Liver (tissue), 9 donors: ENCODE measurements around the gene KRTCAP3. TPM values are rescaled to one million over a fixed set of nuclear protein-coding genes. Genes with fewer than 3 reads are reported as not detected.

Experiments used
- DNase-seq: peaks from one replicate; pipeline ENCODE4 v3.0.0-alpha.2; 2017; ENCODE audit warnings: low spot score
- H3K27ac ChIP-seq, 2 donors: one replicate each; pipeline ENCODE4 v1.7.0; 2013; ENCODE audit warnings: inconsistent platforms in 2 of 2, low read length in 2 of 2, control low read depth in 1 of 2, low read depth in 1 of 2, mild to moderate bottlenecking in 1 of 2
- H3K27me3 ChIP-seq, 4 donors: one replicate each; pipeline versions ENCODE4 v1.6.1 to v1.7.0; 2013; ENCODE audit warnings: low read length in 3 of 4, inconsistent platforms in 1 of 4, mild to moderate bottlenecking in 1 of 4, moderate library complexity in 1 of 4; ENCODE audit not compliant: control insufficient read depth in 4 of 4, insufficient read depth in 4 of 4
- H3K36me3 ChIP-seq, 4 donors: one replicate each; pipeline versions ENCODE4 v1.6.1 to v1.7.0; 2013; ENCODE audit warnings: low read length in 3 of 4, mild to moderate bottlenecking in 3 of 4, low read depth in 1 of 4, moderate library complexity in 1 of 4; ENCODE audit not compliant: control insufficient read depth in 4 of 4, insufficient read depth in 3 of 4
- H3K4me1 ChIP-seq, 4 donors: one replicate each; pipeline versions ENCODE4 v1.6.1 to v1.7.0; 2013; ENCODE audit warnings: low read length in 3 of 4, mild to moderate bottlenecking in 3 of 4, moderate library complexity in 1 of 4; ENCODE audit not compliant: control insufficient read depth in 4 of 4, insufficient read depth in 4 of 4
- H3K4me3 ChIP-seq, 3 donors: one replicate each; pipeline versions ENCODE4 v1.6.1 to v1.7.0; 2013; ENCODE audit warnings: low read length in 3 of 3, control low read depth in 1 of 3, low read depth in 1 of 3, mild to moderate bottlenecking in 1 of 3
- H3K9ac ChIP-seq, 2 donors: one replicate each; pipeline ENCODE4 v1.7.0; 2013; ENCODE audit warnings: low read length in 2 of 2, mild to moderate bottlenecking in 2 of 2, moderate library complexity in 2 of 2, control low read depth in 1 of 2, low read depth in 1 of 2
- H3K9me3 ChIP-seq, 4 donors: one replicate each; pipeline versions ENCODE4 v1.6.1 to v1.7.0; 2013; ENCODE audit warnings: low read length in 3 of 4; ENCODE audit not compliant: control insufficient read depth in 4 of 4
- CTCF ChIP-seq: fragments of 150-350 bp; IDR thresholded peaks from 2 replicates; pipeline ENCODE4 v1.5.1; 2017; ENCODE audit warnings: improper control_type of control experiment, low read depth, low read length; ENCODE audit not compliant: missing input control
- FOXA1 ChIP-seq: IDR thresholded peaks from 2 replicates; pipeline ENCODE4 v1.6.1; 2016; ENCODE audit warnings: antibody characterized with exemption
- FOXA2 ChIP-seq: IDR thresholded peaks from 2 replicates; pipeline ENCODE4 v1.6.1; 2016; ENCODE audit warnings: antibody characterized with exemption
- GABPA ChIP-seq, 2 donors: IDR thresholded peaks in 1 of 2; conservative IDR thresholded peaks in 1 of 2; 2 replicates each; pipeline ENCODE4 v1.6.1; 2016; ENCODE audit warnings: antibody characterized with exemption in 2 of 2, mild to moderate bottlenecking in 1 of 2, moderate library complexity in 1 of 2
- HNF4A ChIP-seq, 2 donors: conservative IDR thresholded peaks; 2 replicates each; pipeline ENCODE4 v1.6.1; 2016; ENCODE audit warnings: antibody characterized with exemption in 2 of 2, mild to moderate bottlenecking in 2 of 2
- HNF4G ChIP-seq: IDR thresholded peaks from 2 replicates; pipeline ENCODE4 v1.6.1; 2016; ENCODE audit warnings: antibody characterized with exemption
- JUND ChIP-seq, 2 donors: IDR thresholded peaks; 2 replicates each; pipeline ENCODE4 v1.6.1; 2016; ENCODE audit warnings: antibody characterized with exemption in 2 of 2
- RAD21 ChIP-seq, 2 donors: IDR thresholded peaks; 2 replicates each; pipeline ENCODE4 v1.6.1; 2016; ENCODE audit warnings: antibody characterized with exemption in 2 of 2, mild to moderate bottlenecking in 2 of 2
- RXRA ChIP-seq, 2 donors: IDR thresholded peaks; 2 replicates each; pipeline ENCODE4 v1.6.1; 2017 to 2018; ENCODE audit warnings: antibody characterized with exemption in 2 of 2, mild to moderate bottlenecking in 1 of 2
- SP1 ChIP-seq: IDR thresholded peaks from 2 replicates; pipeline ENCODE4 v1.6.1; 2018; ENCODE audit warnings: antibody characterized with exemption, mild to moderate bottlenecking
- YY1 ChIP-seq: IDR thresholded peaks from 2 replicates; pipeline ENCODE4 v1.6.1; 2016; ENCODE audit warnings: antibody characterized with exemption, mild to moderate bottlenecking
- WGBS: extraction: QIAGEN DNeasy Blood & Tissue Kit; methylation state at CpG from one replicate; pipeline ENCODE4 v1.1.7; 2013; 5-methylcytosine and 5-hydroxymethylcytosine counted together
- polyA plus RNA-seq, 2 donors: library from polyadenylated mRNA; stranded (reverse) in 1 of 2; unstranded in 1 of 2; fragments of 200-250 nt in 1 of 2; fragments of >200 nt in 1 of 2; fragmentation: Nextera tagmentation in 1 of 2; extraction: Ambion mirVana in 1 of 2; gene quantifications; one replicate each; pipeline versions ENCODE4 v1.2.1 to v1.2.3, GENCODE V29; 2013 to 2015
- total RNA-seq, 2 donors: library from RNA; depleted of rRNA; stranded (reverse); fragments of >200 nt; gene quantifications; one replicate each; pipeline ENCODE4 v1.2.3, GENCODE V29; 2014
- TF ChIP-seq, protein P1 (sequence below): IDR thresholded peaks from 2 replicates; pipeline ENCODE4 v1.6.1; 2016; ENCODE audit warnings: antibody characterized with exemption, mild to moderate bottlenecking
- TF ChIP-seq, protein P2 (sequence below): IDR thresholded peaks from 2 replicates; pipeline ENCODE4 v1.6.1; 2016; ENCODE audit warnings: antibody characterized with exemption
- donor health status: healthy.
- donor health status: healthy.
- donor health status: healthy.
- donor health status: healthy.
- donor health status: healthy.

Gene KRTCAP3
- total and polyA plus RNA-seq, 4 donors = 1.8 to 12.7 (median 4.7) TPM

GRCh38 chr2:27451095-27451494 is 8.9 kb downstream of the KRTCAP3 start:
- Histone ChIP-seq H3K4me3 (no peak overlapping the region), H3K36me3 (peaks cover 0 to 46% (median 9%) of the 10 kb centered on the region in 4 donors), H3K4me1 (no peaks in the 10 kb centered on the region), H3K9ac (no peak overlapping the region), H3K27ac (no peak overlapping the region), H3K27me3 (no peaks in the 10 kb centered on the region), H3K9me3 (no peaks in the 10 kb centered on the region)
- no peak for DNase-seq
- TF ChIP-seq, protein P1, sequence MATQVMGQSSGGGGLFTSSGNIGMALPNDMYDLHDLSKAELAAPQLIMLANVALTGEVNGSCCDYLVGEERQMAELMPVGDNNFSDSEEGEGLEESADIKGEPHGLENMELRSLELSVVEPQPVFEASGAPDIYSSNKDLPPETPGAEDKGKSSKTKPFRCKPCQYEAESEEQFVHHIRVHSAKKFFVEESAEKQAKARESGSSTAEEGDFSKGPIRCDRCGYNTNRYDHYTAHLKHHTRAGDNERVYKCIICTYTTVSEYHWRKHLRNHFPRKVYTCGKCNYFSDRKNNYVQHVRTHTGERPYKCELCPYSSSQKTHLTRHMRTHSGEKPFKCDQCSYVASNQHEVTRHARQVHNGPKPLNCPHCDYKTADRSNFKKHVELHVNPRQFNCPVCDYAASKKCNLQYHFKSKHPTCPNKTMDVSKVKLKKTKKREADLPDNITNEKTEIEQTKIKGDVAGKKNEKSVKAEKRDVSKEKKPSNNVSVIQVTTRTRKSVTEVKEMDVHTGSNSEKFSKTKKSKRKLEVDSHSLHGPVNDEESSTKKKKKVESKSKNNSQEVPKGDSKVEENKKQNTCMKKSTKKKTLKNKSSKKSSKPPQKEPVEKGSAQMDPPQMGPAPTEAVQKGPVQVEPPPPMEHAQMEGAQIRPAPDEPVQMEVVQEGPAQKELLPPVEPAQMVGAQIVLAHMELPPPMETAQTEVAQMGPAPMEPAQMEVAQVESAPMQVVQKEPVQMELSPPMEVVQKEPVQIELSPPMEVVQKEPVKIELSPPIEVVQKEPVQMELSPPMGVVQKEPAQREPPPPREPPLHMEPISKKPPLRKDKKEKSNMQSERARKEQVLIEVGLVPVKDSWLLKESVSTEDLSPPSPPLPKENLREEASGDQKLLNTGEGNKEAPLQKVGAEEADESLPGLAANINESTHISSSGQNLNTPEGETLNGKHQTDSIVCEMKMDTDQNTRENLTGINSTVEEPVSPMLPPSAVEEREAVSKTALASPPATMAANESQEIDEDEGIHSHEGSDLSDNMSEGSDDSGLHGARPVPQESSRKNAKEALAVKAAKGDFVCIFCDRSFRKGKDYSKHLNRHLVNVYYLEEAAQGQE = no peak
- no peak for TF ChIP-seq GABPA (IDR thresholded peaks at IDR 0.05 in 1 of 2, conservative IDR thresholded peaks at IDR 0.05 in 1 of 2)
- TF ChIP-seq FOXA1 = no peak
- no peak for TF ChIP-seq RAD21 (IDR thresholded peaks at IDR 0.05)
- WGBS = 88% methylated on average over 1 of the region's 1 CpG

GRCh38 chr2:27453968-27454367 is 11.8 kb downstream of the KRTCAP3 start:
- Histone ChIP-seq H3K9me3 (no peaks in the 10 kb centered on the region), H3K4me1 (no peaks in the 10 kb centered on the region), H3K36me3 (peaks cover 2 to 54% (median 15%) of the 10 kb centered on the region in 4 donors), H3K27me3 (no peaks in the 10 kb centered on the region), H3K27ac (no peak overlapping the region), H3K9ac (no peak overlapping the region), H3K4me3 (no peak overlapping the region)
- WGBS = 92% methylated on average over 7 of the region's 7 CpGs
- no peak for TF ChIP-seq SP1
- TF ChIP-seq FOXA2 = no peak
- TF ChIP-seq, protein P2, sequence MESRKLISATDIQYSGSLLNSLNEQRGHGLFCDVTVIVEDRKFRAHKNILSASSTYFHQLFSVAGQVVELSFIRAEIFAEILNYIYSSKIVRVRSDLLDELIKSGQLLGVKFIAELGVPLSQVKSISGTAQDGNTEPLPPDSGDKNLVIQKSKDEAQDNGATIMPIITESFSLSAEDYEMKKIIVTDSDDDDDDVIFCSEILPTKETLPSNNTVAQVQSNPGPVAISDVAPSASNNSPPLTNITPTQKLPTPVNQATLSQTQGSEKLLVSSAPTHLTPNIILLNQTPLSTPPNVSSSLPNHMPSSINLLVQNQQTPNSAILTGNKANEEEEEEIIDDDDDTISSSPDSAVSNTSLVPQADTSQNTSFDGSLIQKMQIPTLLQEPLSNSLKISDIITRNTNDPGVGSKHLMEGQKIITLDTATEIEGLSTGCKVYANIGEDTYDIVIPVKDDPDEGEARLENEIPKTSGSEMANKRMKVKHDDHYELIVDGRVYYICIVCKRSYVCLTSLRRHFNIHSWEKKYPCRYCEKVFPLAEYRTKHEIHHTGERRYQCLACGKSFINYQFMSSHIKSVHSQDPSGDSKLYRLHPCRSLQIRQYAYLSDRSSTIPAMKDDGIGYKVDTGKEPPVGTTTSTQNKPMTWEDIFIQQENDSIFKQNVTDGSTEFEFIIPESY = no peak
- TF ChIP-seq CTCF = no peak
- no peak for TF ChIP-seq YY1
- TF ChIP-seq RXRA (IDR thresholded peaks at IDR 0.05) = no peak
- no peak for TF ChIP-seq HNF4G
- TF ChIP-seq HNF4A (conservative IDR thresholded peaks at IDR 0.05) = no peak
- TF ChIP-seq JUND (IDR thresholded peaks at IDR 0.05) = no peak
- TF ChIP-seq FOXA1 = no peak
- no peak for DNase-seq
